ENCODE data around the gene CDK5R1. TPM values are rescaled to one million over a fixed set of nuclear protein-coding genes. Genes with fewer than 3 reads are reported as not detected.

Gene CDK5R1
- total RNA-seq, 1 donor from 2014 or later, result 1.8 TPM

GRCh38 chr17:32492264-32492589 is 5.4 kb downstream of the CDK5R1 start:
- DNase-seq (ENCODE audit: low spot score), result no peak

GRCh38 chr17:32492648-32493289 is 6.0 kb downstream of the CDK5R1 start:
- no peak for DNase-seq (ENCODE audit: low spot score)

- no peak for DNase-seq (ENCODE audit: low spot score)
These were observed 6.8 kb downstream of the CDK5R1 start for GRCh38 chr17:32493571-32493970.

GRCh38 chr17:32493976-32494513 is 7.3 kb downstream of the CDK5R1 start:
- DNase-seq (ENCODE audit: low spot score), result no peak

GRCh38 chr17:32494621-32495358 is 8.0 kb downstream of the CDK5R1 start:
- DNase-seq (ENCODE audit: low spot score), result no peak

- DNase-seq (ENCODE audit: low spot score), result no peak
These were observed 8.8 kb downstream of the CDK5R1 start for GRCh38 chr17:32495359-32496231.

GRCh38 chr17:32496395-32497073 is 9.7 kb downstream of the CDK5R1 start:
- DNase-seq (ENCODE audit: low spot score), result no peak

- no peak for DNase-seq (ENCODE audit: low spot score)
These were observed 10.8 kb downstream of the CDK5R1 start for GRCh38 chr17:32497431-32498205.

- no peak for DNase-seq (ENCODE audit: low spot score)
These were observed 11.6 kb downstream of the CDK5R1 start for GRCh38 chr17:32498391-32498790.

GRCh38 chr17:32502013-32502412 is 15.2 kb downstream of the CDK5R1 start:
- DNase-seq (ENCODE audit: low spot score), result no peak

GRCh38 chr17:32502710-32503109 is 15.9 kb downstream of the CDK5R1 start:
- DNase-seq (ENCODE audit: low spot score), result no peak

GRCh38 chr17:32503251-32504165 is 16.7 kb downstream of the CDK5R1 start:
- no peak for DNase-seq (ENCODE audit: low spot score)

- DNase-seq (ENCODE audit: low spot score), result no peak
These were observed 17.6 kb downstream of the CDK5R1 start for GRCh38 chr17:32504166-32504990.

GRCh38 chr17:32508926-32509325 is 22.1 kb downstream of the CDK5R1 start:
- no peak for DNase-seq (ENCODE audit: low spot score)

GRCh38 chr17:32510466-32510865 is 23.7 kb downstream of the CDK5R1 start:
- DNase-seq (ENCODE audit: low spot score), result no peak

- DNase-seq (ENCODE audit: low spot score), result no peak
These were observed 25.5 kb downstream of the CDK5R1 start for GRCh38 chr17:32512328-32512727.

- no peak for DNase-seq (ENCODE audit: low spot score)
These were observed 26.8 kb downstream of the CDK5R1 start for GRCh38 chr17:32513579-32513978.

GRCh38 chr17:32514606-32515005 is 27.8 kb downstream of the CDK5R1 start:
- DNase-seq (ENCODE audit: low spot score), result no peak
